ENCODE measurements around the gene LRP2. TPM values are rescaled to one million over a fixed set of nuclear protein-coding genes. Genes with fewer than 3 reads are reported as not detected.
"Not testable (repeated sequence)": the region's sequence is repeated elsewhere in the genome, so short reads cannot be mapped to it uniquely, and the experiment has no call there.

The LRP2 gene
- total RNA-seq, 1 donor from 2014 or later, result 0.20 TPM

DNA sequence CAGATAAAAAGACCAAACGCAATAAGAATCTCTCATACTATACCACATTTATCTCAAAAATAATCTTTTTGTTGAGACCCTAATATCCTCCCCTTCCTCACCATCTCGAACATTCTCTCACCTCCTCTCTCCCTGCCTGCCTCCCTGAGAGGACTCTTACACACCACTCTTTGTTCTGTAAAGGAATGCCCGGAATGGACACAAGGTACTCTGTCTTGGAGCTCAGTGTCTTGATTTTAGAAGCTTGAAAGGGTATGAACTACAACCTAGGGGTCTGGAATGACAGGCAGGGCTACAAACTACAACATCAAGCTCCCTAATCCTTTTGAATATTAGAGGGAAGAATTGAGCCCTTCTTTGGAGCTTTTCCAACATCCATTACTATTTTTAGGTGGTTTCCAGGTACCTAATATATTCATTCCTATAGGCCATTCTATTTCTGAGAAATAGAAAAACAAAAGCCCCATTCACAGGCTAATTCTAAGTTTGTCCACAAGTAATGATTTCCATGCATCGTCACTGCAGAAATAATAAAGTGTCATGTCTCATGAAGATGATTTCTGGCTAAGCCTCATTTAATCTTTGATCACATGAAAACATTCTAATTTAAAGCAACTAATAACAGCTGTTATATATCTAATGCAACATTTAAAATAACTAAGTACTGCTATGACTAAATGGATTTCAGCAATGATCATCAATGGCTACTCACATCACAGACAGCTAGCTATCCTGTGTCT, 60.6 kb downstream of the LRP2 start:
- no peak for DNase-seq (ENCODE audit: low read depth)

DNA sequence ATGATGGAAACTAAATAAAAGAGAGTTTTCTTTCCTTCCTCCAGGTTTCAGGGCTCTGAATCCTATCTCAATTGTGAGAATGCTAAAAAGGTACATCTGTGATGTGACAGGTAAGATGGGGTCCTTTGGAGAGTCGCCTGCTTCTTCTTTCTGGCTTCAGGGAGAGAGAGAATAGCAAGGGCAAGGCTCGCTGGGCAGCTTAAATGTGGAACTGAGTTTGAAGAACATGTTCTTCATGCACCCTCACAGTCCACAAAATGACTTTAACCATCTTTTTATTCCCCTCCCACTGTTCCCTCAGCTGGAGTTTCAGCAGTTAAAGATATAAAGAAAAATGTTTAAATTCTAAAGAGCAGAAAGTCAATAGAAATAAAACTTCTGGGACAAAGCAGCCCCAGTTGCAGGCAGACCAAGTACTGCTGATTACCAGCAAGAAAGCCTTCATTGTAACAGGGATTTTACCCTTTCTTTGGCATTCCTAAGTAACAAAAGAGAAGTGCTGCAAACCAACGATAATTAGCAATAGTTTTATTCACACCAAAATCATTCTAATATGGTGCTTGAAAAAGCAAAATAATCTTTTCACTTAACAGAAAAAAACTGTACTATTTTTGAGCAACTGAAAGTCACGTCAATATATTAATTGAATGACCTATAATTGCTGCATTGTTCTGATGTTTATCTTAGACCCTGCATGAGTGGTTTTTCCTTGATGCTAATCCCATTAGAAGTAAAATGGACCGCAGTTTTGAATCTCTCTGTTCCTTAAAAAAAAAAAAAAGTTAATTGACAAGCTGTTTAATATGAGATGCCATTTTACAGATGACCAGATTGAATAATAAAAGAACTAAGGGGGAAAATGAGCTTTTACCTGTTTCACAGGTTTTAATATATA, 61.5 kb downstream of the LRP2 start:
- DNase-seq (ENCODE audit: low read depth), result no peak

DNA sequence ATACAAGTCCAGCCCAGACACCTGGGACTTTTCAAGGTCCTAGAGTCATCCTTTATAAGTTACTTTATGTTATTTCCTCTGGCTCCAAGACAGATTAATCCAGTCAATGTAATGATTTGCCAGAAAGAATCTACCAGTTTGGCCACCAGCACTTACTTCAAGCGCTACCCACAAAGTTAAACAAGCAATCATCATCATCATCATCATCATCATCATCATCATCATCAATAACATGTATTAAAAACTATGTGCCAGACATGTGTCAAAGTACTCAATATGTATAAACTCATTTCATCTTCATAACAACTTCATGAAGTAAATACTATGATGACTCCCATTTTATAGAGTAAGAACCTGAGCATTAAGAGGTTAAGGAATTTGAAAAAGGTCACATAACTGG, 64.3 kb downstream of the LRP2 start:
- no peak for DNase-seq (ENCODE audit: low read depth)

DNA sequence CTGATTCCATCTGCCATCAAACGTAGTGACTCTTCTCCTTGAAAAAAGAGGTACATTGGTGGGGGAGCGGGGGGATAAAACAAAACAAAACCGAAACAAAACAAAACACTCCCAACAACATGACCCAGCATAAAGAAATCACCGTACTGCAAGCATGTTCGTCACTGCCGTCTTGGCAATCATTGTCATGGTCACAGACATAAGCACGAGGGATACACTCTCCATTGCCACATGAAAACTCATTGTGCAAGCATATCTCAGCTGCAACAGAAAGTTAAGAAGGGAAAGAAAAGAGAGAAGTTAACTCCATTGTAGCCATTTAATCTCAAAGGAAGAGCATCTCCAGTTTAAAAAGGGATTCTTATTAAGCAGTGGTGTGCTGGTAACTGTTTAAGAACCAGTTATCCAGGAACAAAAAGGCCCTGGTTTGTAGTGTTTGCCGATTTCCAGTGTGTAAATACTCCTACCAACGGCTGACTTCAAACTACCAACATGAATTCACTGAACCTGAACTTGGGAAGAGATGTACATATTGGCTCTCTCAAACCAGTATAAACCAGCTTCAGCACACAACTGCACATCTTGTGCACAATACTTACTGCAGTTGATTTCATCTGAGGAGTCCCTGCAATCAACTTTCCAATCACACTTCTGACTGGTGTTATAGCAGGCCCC, 68.2 kb downstream of the LRP2 start:
- DNase-seq (ENCODE audit: low read depth), result no peak

DNA sequence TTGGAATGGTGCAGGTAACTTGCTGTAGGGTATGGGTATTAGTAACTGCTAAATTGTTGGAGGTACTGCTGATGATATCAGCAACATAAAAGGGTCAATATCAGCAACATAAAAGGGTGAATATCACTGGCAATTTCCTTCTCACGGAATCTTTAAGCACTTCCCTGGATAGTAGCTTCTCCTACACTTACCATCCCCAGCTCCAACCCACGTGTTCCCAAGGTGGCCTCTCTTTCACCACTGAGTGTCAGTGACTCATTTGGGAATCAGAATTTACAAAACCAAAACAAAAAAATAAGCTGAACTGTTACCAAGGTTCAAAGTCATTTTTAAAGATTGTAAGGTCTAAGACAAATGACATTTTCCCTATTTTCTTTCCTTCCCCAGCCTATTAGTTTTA, 70.8 kb downstream of the LRP2 start:
- peak; percentile 18 for DNase-seq (ENCODE audit: low read depth)

DNA sequence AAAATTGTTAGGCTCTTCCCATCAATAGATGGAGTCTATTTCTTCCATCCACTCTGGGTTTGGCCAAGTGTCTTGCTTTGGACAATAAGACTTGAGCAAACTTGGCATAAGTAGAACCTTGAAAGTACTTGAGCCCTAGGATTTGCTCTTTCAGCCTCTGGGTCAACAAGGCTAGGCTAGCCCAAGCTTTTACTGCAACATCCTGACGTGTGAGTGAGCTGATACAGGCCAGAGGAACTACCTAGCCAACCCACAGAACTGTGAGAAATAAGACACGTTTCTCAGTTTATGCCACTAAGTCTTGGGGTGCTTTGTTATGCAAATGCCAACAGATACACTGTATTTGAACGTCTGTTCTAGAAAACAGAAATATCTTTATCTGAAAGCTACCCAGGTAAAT, 71.9 kb downstream of the LRP2 start:
- DNase-seq (ENCODE audit: low read depth), result no peak

DNA sequence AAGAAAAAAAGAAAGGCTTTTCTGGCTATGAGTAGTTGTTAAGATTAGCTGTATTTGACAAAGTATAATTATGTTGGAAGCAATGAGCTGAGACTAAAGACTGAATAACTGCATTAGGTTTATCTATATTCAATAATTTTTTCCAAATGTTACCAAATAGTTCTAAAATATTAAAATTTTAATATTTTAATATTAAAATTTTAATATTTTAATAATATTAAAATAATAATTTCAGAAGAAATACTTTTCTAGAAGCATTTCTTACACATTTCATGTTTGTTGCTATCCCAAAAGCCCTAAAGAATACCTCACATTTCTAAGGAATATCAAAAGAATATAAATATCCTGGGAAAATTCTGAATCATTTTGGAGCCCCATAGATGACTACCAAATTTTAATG, 74.7 kb downstream of the LRP2 start:
- no peak for DNase-seq (ENCODE audit: low read depth)

DNA sequence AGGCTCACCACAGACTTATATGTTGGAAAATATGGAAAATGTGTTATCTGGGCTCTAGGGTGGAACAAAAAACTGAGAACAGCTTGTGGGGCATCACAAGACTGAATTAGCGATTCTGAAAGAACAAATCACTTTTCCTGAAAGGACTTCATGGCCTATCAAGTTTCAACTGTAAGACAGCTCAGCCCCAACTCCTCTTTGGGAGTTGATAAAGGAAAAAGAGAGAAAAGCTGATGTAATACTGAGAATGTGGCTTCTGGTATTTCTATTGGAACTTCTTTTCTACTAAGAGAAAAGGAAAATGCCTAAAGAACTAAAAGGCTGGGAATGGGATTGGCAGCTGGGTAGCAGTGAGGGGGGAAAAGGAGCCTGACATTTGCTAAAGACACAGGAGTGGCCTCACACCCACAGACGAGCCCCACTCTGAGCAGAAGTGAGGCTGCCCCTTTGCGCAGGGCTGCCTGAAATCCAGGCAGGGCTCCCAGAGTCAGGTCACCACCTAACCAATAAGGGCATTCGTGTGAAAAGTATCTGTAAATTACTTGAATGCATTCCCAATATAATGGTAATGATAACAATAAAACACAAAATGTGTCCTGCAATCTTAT, 75.6 kb downstream of the LRP2 start:
- no peak for DNase-seq (ENCODE audit: low read depth)

DNA sequence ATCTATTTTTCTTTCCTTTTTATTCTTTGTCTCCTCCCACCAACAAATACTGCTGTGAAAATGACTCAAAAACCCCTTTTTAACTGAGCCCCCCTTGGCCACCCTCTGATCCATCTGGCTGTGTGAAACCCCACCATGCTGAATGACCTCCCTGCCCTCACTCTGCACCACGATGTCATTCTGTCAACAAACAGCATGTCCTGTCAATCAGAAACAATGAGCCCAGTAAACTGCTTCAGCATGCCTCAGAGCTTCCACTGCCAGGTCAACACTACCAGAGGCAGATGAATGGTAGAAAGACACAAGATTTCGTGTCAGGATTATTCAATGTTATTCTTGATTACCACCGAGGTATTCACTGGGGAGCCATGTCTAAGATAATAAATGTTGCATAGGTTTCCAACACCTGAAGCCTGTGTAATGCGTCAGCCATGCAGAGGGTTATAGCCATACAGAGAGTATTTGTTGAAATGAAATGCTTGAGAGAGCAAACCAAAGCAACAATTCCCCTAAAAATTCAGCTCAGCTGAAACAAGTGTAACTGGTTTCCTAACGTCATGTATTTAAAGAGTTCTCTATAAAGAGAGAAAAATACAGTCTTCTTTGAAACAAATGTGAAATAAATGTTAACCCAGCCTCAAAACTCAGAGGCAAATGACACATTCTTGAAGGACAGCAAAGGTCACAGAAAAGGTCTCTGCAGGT, 76.7 kb downstream of the LRP2 start:
- DNase-seq (ENCODE audit: low read depth), result no peak

DNA sequence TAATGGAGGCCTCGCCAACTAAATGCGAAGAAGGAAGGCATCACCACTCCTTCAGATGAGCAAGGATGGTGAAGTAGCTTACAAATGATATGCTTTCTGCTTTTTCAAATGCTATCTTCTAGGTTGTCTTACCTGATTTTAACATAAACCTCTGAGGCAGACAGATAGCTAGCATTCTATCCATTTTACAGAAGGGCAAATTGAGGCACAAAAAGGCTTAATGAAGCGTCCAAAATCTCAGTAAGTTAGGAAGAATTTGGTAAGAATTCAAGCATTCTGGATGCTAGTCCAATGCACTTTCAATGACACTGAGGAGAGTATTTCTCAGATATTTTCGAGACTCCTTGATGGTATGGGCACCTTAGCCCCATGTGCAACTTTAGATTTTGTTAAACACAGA, 81.8 kb downstream of the LRP2 start:
- DNase-seq (ENCODE audit: low read depth), result no peak

DNA sequence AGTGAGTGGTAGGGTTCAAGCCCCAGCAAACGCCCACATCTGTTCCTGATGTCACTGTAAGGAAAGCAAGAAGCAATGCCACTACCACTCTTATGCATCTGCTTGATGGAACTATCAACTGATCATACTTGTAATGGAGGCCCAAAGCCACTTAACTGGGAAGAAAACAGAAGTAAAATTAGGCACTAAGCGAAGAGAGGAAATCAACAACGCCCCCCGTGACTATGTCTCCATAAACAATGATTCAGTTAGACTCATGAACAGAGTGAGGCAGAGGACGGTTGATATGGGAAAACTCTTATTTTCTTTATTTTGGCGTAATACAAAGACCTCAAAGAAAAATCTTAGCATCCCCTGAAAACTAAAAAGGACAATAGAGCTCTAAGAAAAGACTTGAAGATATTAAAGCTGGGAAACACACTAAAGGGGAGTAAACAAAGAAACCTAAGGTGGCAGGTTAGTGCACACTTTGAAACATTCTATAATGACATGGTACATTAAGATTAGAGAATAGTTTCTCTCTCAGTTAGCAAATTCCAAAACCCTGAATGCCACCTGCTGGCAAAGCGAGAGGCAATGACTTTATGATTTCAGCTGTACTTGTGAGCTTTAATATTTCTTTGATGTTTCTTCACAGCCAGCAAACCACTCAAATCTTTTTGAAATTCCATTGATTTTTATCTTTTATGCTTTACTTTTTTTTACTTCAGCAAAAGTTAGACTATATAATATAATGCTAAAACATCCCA, 86.5 kb downstream of the LRP2 start:
- peak; percentile 16 for DNase-seq (ENCODE audit: low read depth)

DNA sequence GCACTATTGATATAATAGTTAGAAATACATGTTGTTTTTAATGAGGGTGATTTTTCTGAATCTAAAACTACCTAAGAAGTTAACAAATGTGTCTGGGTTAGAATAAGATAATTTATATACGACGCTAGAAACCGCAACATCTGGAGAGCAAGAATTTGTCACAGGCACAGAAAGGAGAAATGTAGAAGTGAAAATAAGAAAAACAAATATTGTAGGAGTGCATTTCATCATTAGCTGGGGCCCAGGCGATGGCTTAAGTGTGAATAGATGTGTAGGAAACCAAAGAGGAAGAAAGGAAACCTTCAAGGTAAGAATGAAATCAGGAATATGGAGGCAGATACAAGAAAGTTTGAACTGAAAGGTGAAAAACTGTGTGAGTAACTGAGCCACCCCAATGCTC, 90.3 kb downstream of the LRP2 start:
- DNase-seq (ENCODE audit: low read depth), result no peak

DNA sequence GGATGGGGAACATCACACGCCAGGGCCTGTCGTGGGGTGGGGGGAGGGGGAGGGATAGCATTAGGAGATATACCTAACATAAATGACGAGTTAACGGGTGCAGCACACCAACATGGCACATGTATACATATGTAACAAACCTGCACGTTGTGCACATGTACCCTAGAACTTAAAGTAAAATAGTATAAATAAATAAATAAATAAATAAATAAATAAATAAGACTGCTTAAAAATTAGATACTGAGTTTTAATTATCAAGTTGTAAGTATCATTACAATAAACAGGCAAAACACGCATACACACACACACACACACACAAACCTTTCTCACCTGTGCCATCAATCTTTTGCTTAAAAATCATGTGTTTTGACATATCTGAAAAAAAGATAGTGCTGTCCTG, 91.8 kb downstream of the LRP2 start:
- not testable (repeated sequence) for DNase-seq (ENCODE audit: low read depth)

DNA sequence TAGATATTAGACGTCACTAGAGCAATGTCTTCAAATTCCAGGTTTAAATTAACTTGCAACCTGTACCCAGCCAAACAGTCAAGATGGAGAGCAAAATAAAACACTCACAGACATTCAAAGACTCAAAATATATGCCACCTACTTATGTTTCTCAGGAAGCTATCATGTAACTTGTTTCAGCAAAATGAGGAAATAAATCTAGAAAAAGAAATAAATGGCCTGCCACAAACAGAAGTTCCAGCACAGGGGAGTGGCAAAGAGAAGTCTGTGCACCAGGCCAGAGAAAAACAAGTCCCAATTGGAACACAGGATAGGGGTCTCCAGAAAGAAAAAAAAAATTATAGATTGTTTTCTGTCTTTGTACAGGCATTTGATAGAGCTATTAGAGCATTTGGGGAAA, 96.7 kb downstream of the LRP2 start:
- DNase-seq (ENCODE audit: low read depth), result no peak

DNA sequence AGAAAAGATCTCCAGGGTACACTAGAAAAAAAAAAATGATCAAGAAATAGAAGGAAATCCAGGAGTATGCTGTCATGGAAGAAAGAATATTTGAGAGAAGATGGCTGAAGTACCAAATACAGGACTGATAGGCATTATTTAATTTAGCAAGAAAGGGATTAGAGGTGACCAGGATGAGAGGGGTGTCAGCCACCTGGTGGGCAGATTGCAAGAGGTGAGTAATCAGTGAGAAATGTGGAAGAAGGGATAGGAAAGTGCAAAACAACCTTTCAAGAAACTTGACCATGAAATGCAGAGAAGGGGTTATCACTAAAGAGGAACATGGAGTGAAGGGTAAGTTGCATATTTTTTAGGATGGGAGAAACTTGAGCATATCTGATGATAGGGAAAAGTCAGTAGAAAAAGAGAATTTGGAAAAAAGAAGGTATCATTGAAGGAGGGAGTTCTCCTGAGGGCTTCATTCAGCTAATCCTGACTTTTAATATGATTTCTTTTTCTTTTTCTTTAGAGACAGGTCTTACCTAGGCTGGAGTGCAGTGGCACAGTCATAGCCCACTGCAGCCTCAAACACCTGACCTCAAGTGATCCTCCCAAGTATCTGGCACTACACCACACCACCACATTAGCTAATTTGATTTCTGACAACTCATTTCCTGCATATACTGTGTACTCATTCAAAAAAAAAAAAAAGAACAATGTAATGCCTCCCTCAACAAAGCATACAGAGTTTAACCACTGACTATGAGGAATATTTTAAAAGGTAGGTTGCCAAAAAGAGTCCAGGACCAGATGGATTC, 101.3 kb downstream of the LRP2 start:
- no peak for DNase-seq (ENCODE audit: low read depth)

DNA sequence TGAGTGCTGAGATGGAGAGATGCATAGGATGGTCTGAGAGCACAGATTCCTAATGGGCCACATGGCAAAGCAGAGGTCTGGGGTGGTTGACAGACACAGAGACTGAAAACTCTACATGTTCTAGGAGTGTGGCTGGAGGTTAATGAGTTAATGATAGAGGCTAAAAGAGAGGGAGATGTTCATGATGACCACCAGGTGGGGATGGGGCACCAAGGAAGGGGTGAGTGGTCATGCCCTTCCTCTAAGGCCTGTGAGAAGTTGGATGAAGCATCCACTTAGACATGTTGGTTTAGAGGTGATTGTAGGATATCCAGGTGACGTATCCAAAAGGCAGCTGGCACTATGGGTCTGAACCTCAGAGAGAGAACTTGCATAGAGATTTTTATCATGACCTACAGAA, 102.1 kb downstream of the LRP2 start:
- DNase-seq (ENCODE audit: low read depth), result no peak

DNA sequence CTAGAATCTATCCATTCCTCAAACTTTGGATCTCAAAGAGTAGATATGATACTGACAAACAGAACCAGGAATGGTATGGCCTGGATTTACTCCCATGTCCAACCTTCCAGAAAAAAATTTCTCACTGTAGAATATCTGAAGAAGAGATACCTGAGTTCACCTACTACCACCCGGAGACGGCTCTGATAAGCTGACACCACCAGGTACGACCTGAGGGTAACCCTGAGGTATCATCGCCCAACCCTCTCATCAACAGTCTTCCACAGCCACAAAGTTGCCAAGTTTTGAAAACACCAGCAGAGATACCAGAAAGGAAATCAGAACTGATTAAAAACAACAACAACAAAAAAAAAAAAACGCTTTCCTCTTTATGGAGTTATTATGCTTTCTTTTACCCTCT, 102.9 kb downstream of the LRP2 start:
- no peak for DNase-seq (ENCODE audit: low read depth)

DNA sequence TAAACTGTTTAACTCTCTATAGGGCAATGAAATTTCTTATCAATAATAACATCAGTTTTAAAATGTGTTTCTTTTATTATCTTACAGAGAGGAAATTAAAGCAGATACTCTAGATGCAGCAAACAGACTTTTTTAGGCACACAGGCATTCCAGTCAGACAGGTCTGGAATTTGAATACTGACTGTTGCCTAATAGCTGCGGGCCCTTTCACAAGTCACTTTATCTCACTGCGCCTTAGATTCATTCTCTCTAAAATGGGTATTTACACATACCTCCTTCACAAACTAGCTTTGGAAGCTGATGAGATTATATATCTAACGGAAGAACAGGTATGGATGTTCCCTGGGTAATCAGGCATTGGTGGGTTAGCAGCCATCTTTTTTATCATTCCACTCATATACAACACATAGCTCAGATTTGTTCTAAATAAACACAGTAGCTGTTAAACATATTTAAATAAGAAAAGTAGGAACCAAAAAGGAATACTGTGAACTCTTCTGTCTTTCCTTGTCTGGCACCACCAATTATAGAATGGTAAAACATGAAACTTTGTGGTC, 104.2 kb downstream of the LRP2 start:
- no peak for DNase-seq (ENCODE audit: low read depth)

DNA sequence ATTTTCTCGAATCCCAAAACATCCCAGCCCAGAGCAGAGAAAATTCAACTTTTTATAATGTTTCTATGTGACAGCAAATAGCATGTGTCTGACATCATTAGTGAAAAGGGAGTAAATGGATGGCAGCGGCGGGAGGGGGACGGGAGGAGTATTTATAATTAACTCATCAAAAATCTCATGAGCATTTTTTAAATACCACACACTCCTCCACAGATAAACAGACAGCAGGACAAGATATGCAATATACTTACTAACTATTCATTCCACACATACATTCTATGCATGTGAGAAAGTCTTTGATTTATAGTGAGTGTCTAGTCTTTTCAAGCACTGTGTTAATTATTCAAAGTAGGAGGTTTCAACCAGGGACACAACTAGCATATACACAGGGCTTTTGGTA, 107.6 kb downstream of the LRP2 start:
- peak; percentile 13 for DNase-seq (ENCODE audit: low read depth)

DNA sequence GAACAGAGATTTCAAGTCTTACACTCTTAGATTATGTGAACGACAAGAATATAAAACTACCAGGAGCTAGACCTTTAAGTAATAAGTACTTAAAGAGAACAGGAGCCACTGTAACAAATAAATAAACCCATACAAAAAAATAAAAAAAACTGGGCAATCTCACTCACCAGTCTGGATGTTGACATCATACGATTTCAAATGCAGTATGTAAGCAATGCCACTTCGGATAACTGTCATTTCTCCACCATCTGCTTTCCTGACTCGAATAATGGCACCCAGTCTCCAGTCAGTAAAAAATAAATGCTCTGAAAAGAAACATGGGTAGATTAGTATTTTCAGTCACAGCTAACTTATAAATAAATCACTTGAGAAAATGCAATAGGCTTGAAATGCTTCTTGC, 115.1 kb downstream of the LRP2 start:
- DNase-seq (ENCODE audit: low read depth), result no peak
